CMK (cell line): ENCODE data around the gene EMC10.
"Not testable (repeated sequence)": the region's sequence is repeated elsewhere in the genome, so short reads cannot be mapped to it uniquely, and the experiment has no call there.

ENCODE experiments used
- DNase-seq: peaks from one replicate; pipeline ENCODE4 v3.0.0-alpha.2; 2010; ENCODE audit warnings: low read depth

Gene EMC10

GRCh38 chr19:50515168-50515561 lies 38.9 kb downstream of the EMC10 start:
- DNase-seq = no peak

GRCh38 chr19:50516456-50516855 lies 40.1 kb downstream of the EMC10 start:
- DNase-seq = no peak

GRCh38 chr19:50516964-50517703 lies 40.8 kb downstream of the EMC10 start:
- DNase-seq = no peak

- DNase-seq = no peak
Observed at GRCh38 chr19:50517704-50518075, 41.4 kb downstream of the EMC10 start.

- DNase-seq = no peak
Observed at GRCh38 chr19:50518091-50519005, 42.0 kb downstream of the EMC10 start.

- DNase-seq = no peak
Observed at GRCh38 chr19:50519006-50519575, 42.8 kb downstream of the EMC10 start.

- no peak for DNase-seq
Observed at GRCh38 chr19:50520822-50521465, 44.6 kb downstream of the EMC10 start.

- no peak for DNase-seq
Observed at GRCh38 chr19:50522881-50523280, 46.6 kb downstream of the EMC10 start.

GRCh38 chr19:50528052-50528451 lies 51.7 kb downstream of the EMC10 start:
- not testable (repeated sequence) for DNase-seq

GRCh38 chr19:50531171-50531612 lies 54.9 kb downstream of the EMC10 start:
- DNase-seq = no peak

- no peak for DNase-seq
Observed at GRCh38 chr19:50532952-50533351, 56.6 kb downstream of the EMC10 start.

GRCh38 chr19:50534478-50534877 lies 58.2 kb downstream of the EMC10 start:
- DNase-seq = no peak

GRCh38 chr19:50535672-50536187 lies 59.4 kb downstream of the EMC10 start:
- DNase-seq = no peak

GRCh38 chr19:50536662-50537305 lies 60.5 kb downstream of the EMC10 start:
- DNase-seq = no peak

GRCh38 chr19:50537306-50537685 lies 61.0 kb downstream of the EMC10 start:
- no peak for DNase-seq

GRCh38 chr19:50537769-50538230 lies 61.5 kb downstream of the EMC10 start:
- peak; percentile 70 for DNase-seq
